Measurements from ENCODE around the gene GALNT10. TPM values are rescaled to one million over a fixed set of nuclear protein-coding genes. Genes with fewer than 3 reads are reported as not detected.

The GALNT10 gene
- total RNA-seq, 1 donor from 2014 or later, result 96.1 TPM

- Histone ChIP-seq H3K27me3 (ENCODE audit: insufficient read depth, low read length) (no peaks in the 10 kb centered on the region), H3K9me3 (ENCODE audit: insufficient read depth, low read depth, low read length) (no peaks in the 10 kb centered on the region), H3K4me2 (ENCODE audit: low read length) (peak overlapping the region; percentile 94), H3K36me3 (ENCODE audit: insufficient read depth, low read length) (no peaks in the 10 kb centered on the region), H3K4me1 (ENCODE audit: insufficient read depth, low read length) (peaks cover 40% of the 10 kb centered on the region), H3K27ac (ENCODE audit: low read depth, low read length) (no peak overlapping the region), H4K20me1 (ENCODE audit: insufficient read depth, low read length) (peaks cover 39% of the 10 kb centered on the region), H3K4me3 (ENCODE audit: insufficient read depth, low read depth, low read length) (peak overlapping the region; percentile 73), H3K79me2 (ENCODE audit: insufficient read depth, low read length) (peaks cover 35% of the 10 kb centered on the region), H2AFZ (ENCODE audit: low read depth, low read length) (peak overlapping the region; percentile 77), H3K9ac (ENCODE audit: low read length) (peak overlapping the region; percentile 85)
- Mint-ChIP-seq H3K9me3 (ENCODE audit: unreplicated experiment) (peaks cover 3% of the 10 kb centered on the region), H3K4me3 (ENCODE audit: unreplicated experiment) (peak overlapping the region; percentile 84), H3K27ac (ENCODE audit: unreplicated experiment) (peak overlapping the region; percentile 54), H3K27me3 (ENCODE audit: low read depth, unreplicated experiment) (peaks cover 26% of the 10 kb centered on the region), H3K4me1 (ENCODE audit: low read depth, unreplicated experiment) (peaks cover 32% of the 10 kb centered on the region), H3K36me3 (ENCODE audit: low read depth, unreplicated experiment) (peaks cover 8% of the 10 kb centered on the region)
- no peak for DNase-seq (ENCODE audit: low read depth)
- TF ChIP-seq, protein P1, sequence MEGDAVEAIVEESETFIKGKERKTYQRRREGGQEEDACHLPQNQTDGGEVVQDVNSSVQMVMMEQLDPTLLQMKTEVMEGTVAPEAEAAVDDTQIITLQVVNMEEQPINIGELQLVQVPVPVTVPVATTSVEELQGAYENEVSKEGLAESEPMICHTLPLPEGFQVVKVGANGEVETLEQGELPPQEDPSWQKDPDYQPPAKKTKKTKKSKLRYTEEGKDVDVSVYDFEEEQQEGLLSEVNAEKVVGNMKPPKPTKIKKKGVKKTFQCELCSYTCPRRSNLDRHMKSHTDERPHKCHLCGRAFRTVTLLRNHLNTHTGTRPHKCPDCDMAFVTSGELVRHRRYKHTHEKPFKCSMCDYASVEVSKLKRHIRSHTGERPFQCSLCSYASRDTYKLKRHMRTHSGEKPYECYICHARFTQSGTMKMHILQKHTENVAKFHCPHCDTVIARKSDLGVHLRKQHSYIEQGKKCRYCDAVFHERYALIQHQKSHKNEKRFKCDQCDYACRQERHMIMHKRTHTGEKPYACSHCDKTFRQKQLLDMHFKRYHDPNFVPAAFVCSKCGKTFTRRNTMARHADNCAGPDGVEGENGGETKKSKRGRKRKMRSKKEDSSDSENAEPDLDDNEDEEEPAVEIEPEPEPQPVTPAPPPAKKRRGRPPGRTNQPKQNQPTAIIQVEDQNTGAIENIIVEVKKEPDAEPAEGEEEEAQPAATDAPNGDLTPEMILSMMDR (IDR thresholded peaks at IDR 0.05; ENCODE audit: insufficient read depth, low read depth, low read length), result no peak
- no peak for TF ChIP-seq EZH2 (IDR thresholded peaks at IDR 0.05; ENCODE audit: insufficient read depth, low read length)
- FAIRE-seq, result no peak
Measured at GRCh38 chr5:154189256-154189818, 1.2 kb upstream of the GALNT10 start.

GRCh38 chr5:154189819-154190594, 526 bp upstream of the GALNT10 start:
- H3K9me3 Mint-ChIP-seq (ENCODE audit: unreplicated experiment), result peaks cover 3% of the 10 kb centered on the region
- H3K4me3 Mint-ChIP-seq (ENCODE audit: unreplicated experiment), result peak overlapping the region; percentile 84
- Histone ChIP-seq H2AFZ (ENCODE audit: low read depth, low read length) (peak overlapping the region; percentile 77), H3K9ac (ENCODE audit: low read length) (peak overlapping the region; percentile 85), H3K4me2 (ENCODE audit: low read length) (peak overlapping the region; percentile 94), H3K79me2 (ENCODE audit: insufficient read depth, low read length) (peaks cover 42% of the 10 kb centered on the region), H3K9me3 (ENCODE audit: insufficient read depth, low read depth, low read length) (no peaks in the 10 kb centered on the region), H4K20me1 (ENCODE audit: insufficient read depth, low read length) (peaks cover 46% of the 10 kb centered on the region), H3K4me3 (ENCODE audit: insufficient read depth, low read depth, low read length) (peak overlapping the region; percentile 73), H3K27ac (ENCODE audit: low read depth, low read length) (no peak overlapping the region), H3K4me1 (ENCODE audit: insufficient read depth, low read length) (peaks cover 45% of the 10 kb centered on the region), H3K36me3 (ENCODE audit: insufficient read depth, low read length) (peaks cover 4% of the 10 kb centered on the region), H3K27me3 (ENCODE audit: insufficient read depth, low read length) (no peaks in the 10 kb centered on the region)
- peaks cover 37% of the 10 kb centered on the region for H3K4me1 Mint-ChIP-seq (ENCODE audit: low read depth, unreplicated experiment)
- H3K36me3 Mint-ChIP-seq (ENCODE audit: low read depth, unreplicated experiment), result peaks cover 8% of the 10 kb centered on the region
- TF ChIP-seq, protein P1 (IDR thresholded peaks at IDR 0.05; ENCODE audit: insufficient read depth, low read depth, low read length), result peak; percentile 15
- no peak for TF ChIP-seq EZH2 (IDR thresholded peaks at IDR 0.05; ENCODE audit: insufficient read depth, low read length)
- H3K27me3 Mint-ChIP-seq (ENCODE audit: low read depth, unreplicated experiment), result peaks cover 26% of the 10 kb centered on the region
- DNase-seq (ENCODE audit: low read depth), result peak; percentile 47
- FAIRE-seq, result no peak
- peak overlapping the region; percentile 54 for H3K27ac Mint-ChIP-seq (ENCODE audit: unreplicated experiment)
